Measurements from ENCODE around the gene SLC20A1.
A peak's percentile ranks its signal among the peaks of the same experiment; 100 is the strongest.

SLC20A1 gene

DNA sequence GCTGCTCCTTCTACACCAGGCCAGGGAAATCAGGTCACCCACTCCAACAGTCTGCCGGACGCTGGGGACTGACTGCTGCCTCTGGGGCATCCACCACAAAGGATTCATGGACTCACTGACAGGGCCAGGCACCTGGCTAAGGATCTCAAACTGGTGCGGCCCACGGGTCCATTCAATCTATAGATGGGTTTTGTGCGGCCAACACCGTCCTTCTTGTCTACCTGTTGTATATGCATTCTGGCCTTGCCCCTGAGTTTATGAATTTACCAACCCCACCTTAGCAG lies 10.9 kb upstream of the SLC20A1 start:
- no peak for DNase-seq (ENCODE audit: low read depth)
- TF ChIP-seq, protein P1, sequence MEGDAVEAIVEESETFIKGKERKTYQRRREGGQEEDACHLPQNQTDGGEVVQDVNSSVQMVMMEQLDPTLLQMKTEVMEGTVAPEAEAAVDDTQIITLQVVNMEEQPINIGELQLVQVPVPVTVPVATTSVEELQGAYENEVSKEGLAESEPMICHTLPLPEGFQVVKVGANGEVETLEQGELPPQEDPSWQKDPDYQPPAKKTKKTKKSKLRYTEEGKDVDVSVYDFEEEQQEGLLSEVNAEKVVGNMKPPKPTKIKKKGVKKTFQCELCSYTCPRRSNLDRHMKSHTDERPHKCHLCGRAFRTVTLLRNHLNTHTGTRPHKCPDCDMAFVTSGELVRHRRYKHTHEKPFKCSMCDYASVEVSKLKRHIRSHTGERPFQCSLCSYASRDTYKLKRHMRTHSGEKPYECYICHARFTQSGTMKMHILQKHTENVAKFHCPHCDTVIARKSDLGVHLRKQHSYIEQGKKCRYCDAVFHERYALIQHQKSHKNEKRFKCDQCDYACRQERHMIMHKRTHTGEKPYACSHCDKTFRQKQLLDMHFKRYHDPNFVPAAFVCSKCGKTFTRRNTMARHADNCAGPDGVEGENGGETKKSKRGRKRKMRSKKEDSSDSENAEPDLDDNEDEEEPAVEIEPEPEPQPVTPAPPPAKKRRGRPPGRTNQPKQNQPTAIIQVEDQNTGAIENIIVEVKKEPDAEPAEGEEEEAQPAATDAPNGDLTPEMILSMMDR (IDR thresholded peaks at IDR 0.05; ENCODE audit: low read length, missing control alignments) = no peak
- H3K4me3 ChIP-seq (replicated peaks; ENCODE audit: low read depth, low read length) = no peak overlapping the region

DNA sequence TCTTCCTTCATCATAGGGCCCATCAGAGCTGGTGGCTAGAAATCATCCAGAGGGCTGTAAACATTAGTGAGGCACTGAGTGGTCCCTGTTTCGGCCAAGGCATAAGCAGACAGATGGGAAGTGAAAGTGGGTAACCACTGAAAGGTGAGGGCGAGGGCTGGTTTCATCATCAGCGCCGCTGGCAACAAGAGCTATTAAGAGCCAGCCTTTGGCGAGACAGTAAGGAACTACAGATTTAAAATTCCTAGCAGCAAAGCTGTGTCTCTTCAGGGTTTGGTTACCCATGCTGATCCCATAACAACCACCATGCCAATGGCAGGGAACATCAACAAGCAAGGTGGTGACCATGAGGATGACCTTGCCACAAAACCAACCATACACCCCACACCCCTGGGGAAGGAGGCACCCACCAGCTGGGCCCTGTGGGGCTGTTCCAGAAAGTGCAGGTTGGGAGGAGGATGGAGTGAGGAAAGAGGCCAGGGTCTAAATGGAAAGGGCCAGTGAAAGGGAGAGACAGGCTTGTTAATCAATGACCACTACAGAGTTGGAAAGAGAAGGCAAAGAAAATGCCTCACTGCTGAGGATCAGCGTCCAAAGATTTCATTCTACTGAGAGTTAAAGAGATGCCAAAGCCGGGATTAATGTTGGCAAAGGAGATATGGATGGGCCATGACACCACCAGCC lies 9.0 kb upstream of the SLC20A1 start:
- DNase-seq (ENCODE audit: low read depth) = no peak
- no peak overlapping the region for H3K4me3 ChIP-seq (replicated peaks; ENCODE audit: low read depth, low read length)
- TF ChIP-seq, protein P1 (IDR thresholded peaks at IDR 0.05; ENCODE audit: low read length, missing control alignments) = no peak

DNA sequence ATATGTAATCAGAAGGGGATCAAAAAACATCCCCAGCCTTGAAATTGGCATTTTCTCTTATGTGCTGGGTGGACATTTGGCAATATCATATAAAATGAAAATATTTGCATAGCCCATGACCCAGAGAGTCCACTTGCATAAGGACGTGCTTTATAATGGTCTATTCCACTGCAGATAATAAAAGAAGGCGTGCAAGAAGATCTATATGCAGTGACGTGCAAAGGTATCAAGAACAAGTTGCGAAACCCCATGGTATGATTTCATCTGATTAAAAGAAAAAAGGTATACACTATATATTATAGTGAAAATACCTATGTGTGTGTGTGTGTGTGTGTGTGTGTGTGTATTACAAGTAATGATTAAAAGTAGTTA lies 8.5 kb upstream of the SLC20A1 start:
- TF ChIP-seq, protein P1 (IDR thresholded peaks at IDR 0.05; ENCODE audit: low read length, missing control alignments) = no peak
- DNase-seq (ENCODE audit: low read depth) = no peak
- no peak overlapping the region for H3K4me3 ChIP-seq (replicated peaks; ENCODE audit: low read depth, low read length)

DNA sequence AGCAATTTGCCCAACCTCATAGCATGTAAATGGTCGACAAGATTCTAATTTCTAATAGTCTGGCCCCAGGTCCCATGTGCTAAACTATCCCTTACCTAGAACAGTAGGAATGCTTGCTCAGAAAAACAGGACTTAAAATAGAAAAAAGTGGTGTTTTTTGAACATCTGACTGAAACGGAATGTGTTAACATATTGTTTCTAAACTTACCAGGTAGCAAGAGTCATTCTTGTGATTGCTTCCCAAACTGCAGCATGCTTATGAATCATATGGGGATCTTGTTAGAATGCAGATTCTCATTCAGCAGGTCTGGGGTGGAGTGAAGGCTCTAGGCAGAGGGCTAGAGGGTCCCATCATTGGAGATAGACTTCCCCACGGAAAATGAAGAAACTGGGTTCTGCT lies 5.8 kb upstream of the SLC20A1 start:
- no peak for DNase-seq (ENCODE audit: low read depth)
- H3K4me3 ChIP-seq (replicated peaks; ENCODE audit: low read depth, low read length) = no peak overlapping the region
- TF ChIP-seq, protein P1 (IDR thresholded peaks at IDR 0.05; ENCODE audit: low read length, missing control alignments) = no peak

DNA sequence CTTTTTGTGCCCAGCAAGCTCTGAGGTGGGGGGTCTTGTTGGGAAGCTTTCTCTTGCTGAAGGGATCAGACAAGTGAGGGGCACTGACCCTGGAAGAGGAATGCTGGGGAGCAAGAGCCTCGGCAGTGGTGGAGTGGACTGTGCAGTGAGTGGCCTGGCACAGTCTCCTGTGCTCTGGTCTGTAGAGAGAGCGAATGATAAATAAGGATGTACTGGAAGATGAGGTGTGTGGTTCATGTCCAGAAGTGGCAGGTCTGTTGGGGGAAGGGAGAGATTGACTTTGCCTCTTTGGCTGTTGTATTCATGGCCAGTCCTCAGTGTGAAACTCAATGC lies 5.3 kb upstream of the SLC20A1 start:
- no peak for DNase-seq (ENCODE audit: low read depth)
- TF ChIP-seq, protein P1 (IDR thresholded peaks at IDR 0.05; ENCODE audit: low read length, missing control alignments) = no peak
- no peak overlapping the region for H3K4me3 ChIP-seq (replicated peaks; ENCODE audit: low read depth, low read length)

DNA sequence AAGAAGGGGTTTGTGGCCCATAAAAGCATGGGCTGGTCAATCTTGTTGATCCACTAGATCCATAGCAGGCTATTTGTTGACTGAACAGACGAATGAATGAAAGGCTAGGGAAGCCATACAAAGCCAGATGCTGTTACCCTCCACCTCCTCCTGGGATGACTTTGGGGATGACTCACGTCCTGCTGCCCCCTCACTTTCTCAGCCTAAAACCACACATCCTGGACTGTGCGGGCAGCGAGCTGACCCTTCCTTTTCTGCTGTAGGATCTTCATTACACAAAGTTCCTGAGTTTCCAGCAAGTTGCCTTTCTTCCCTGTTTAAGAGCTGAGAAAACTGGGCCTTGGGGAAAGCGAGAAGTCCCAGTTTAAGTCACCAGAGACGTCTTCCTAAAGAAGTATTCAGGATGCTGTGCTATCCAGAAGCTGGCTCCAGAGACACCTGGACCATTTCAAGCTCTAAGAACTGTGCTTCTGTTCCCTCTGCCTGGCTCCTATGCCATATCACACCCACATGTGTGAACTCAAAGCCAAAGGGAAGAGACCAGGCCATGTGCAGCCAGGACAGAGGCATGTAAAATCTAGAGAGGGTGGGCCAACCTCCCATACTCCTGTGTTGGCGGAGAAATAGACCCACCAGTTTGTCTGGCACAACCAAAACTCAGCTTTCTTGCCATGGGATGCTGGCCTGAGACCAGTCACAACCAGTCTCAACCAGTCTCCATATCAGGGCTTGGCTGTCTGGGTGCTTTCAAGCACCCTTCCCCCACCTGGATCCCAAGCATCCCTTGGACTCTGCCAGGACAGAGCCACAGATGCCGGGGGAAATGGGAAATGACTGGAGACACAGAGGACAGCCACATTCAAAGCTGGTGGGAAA lies 4.7 kb upstream of the SLC20A1 start:
- TF ChIP-seq, protein P1 (IDR thresholded peaks at IDR 0.05; ENCODE audit: low read length, missing control alignments) = no peak
- no peak overlapping the region for H3K4me3 ChIP-seq (replicated peaks; ENCODE audit: low read depth, low read length)
- peak; percentile 82 for DNase-seq (ENCODE audit: low read depth)

DNA sequence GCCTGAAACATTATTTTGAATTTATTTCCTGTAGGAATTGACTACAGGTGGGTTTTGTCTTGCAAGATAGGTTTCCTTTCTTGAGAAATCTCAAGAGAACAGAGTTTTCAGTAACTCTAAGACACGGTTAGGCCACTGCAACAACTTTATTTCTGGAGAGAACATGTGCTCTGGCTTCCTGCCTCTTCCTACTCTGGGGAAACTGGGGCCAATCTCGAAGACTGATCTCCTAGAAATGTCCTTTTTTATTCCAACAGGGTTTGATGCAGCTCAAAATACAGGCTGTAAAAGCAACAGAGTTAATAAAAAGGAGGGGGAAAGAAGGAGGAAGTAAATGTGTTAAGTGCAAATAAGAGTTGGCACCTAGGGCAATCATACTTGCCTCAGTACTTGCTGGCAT lies 4.0 kb upstream of the SLC20A1 start:
- no peak overlapping the region for H3K4me3 ChIP-seq (replicated peaks; ENCODE audit: low read depth, low read length)
- TF ChIP-seq, protein P1 (IDR thresholded peaks at IDR 0.05; ENCODE audit: low read length, missing control alignments) = no peak
- DNase-seq (ENCODE audit: low read depth) = no peak

Measured in fibroblast of pulmonary artery (primary cell).